ENCODE results near the gene GSDMA.

- TF ChIP-seq CTCF (IDR thresholded peaks at IDR 0.05; ENCODE audit: poor library complexity) (no peak), EZH2 (IDR thresholded peaks at IDR 0.05; ENCODE audit: borderline replicate concordance) (no peak)
Measured at GRCh38 chr17:39926588-39927100, 36.2 kb upstream of the GSDMA start.
